ENCODE data around the gene IGLON5.

DNA sequence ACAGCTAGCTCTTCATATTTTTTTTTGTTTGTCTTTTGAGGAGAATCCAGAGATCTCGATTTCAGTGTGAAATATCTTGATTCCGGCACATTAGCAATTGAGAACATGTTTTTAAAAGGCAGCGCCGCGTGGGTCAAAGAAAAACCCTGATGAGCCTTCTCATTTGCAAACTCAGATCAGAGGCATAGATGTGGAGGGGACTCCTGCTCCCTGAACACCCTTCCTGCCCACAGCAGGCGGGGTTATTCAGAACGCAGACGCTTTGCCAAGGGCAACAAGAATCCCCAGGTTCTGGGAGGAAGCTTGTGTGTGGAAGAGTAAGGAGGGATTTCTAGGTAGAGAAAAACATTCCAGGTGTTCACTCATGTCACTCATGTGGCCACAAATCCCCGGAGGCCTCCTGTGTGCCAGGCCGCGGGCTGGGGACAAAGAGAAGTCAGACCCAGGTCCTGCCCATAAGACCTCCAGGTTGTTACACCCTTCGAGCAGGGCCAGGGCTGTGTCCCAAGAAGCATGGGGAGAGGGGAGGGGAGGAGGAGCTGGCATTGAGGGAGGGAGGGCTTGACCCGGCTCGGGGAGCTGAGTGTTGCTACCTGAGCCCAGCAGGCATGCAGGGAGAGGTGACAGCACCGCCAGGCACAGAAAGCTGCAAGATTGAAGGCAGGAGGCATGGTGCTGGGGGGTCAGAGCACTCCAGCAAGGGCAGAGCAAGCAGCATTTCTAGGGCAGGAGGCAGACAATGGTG lies 15.9 kb upstream of the IGLON5 start:
- TF ChIP-seq, protein P1, sequence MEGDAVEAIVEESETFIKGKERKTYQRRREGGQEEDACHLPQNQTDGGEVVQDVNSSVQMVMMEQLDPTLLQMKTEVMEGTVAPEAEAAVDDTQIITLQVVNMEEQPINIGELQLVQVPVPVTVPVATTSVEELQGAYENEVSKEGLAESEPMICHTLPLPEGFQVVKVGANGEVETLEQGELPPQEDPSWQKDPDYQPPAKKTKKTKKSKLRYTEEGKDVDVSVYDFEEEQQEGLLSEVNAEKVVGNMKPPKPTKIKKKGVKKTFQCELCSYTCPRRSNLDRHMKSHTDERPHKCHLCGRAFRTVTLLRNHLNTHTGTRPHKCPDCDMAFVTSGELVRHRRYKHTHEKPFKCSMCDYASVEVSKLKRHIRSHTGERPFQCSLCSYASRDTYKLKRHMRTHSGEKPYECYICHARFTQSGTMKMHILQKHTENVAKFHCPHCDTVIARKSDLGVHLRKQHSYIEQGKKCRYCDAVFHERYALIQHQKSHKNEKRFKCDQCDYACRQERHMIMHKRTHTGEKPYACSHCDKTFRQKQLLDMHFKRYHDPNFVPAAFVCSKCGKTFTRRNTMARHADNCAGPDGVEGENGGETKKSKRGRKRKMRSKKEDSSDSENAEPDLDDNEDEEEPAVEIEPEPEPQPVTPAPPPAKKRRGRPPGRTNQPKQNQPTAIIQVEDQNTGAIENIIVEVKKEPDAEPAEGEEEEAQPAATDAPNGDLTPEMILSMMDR (IDR thresholded peaks at IDR 0.05), result no peak
- TF ChIP-seq POLR2A (IDR thresholded peaks at IDR 0.05), result no peak
